ENCODE results near the gene SLC44A2.

SLC44A2 gene

DNA sequence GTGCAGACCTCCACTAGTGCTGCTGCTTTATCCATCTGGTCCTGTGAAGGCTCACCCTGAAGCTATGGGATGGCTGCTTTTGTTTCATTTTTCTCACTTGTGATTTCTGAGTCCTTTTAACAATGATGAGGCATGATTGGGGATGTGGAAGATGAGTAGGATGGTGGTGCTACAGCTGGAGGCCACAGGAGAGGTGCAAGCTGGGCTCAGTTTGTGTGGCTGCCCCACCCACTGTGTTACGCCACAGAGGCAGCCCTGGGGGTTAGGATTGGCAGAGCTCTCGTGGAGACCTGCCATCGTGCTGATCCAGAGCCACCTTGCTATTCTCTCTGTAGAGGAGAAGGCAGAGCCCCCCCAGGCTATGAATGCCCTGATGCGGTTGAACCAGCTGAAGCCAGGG lies 56.3 kb downstream of the SLC44A2 start:
- Histone ChIP-seq H3K27ac (ENCODE audit: extremely low read depth, low read depth, low read length) (no peak overlapping the region), H3K4me1 (ENCODE audit: control insufficient read depth, insufficient read depth, low read length) (no peaks in the 10 kb centered on the region), H3K36me3 (ENCODE audit: control insufficient read depth in 2 of 2, insufficient read depth in 1 of 2, low read length in 2 of 2) (peaks cover 39 to 100% of the 10 kb centered on the region in 2 experiments), H3K4me3 (ENCODE audit: low read depth, low read length) (no peak overlapping the region), H3K9me3 (ENCODE audit: control insufficient read depth, insufficient read depth, low read depth, low read length) (no peaks in the 10 kb centered on the region)
- CTCF ChIA-PET, result interaction anchor here (1.1 to 2.4 kb wide), 2 partner anchors 18 to 100 kb away, joined by 3 to 6 read pairs; no protein-coding TSS in a partner anchor
- TF ChIP-seq ZNF600 (tag by site-specific recombination; IDR thresholded peaks at IDR 0.05) (peak; percentile 74), GLIS1 (tag by site-specific recombination; IDR thresholded peaks at IDR 0.05) (peak; percentile 32), ZNF548 (tag by site-specific recombination; IDR thresholded peaks at IDR 0.05) (peak; percentile 89)
- TF ChIP-seq, protein P1, sequence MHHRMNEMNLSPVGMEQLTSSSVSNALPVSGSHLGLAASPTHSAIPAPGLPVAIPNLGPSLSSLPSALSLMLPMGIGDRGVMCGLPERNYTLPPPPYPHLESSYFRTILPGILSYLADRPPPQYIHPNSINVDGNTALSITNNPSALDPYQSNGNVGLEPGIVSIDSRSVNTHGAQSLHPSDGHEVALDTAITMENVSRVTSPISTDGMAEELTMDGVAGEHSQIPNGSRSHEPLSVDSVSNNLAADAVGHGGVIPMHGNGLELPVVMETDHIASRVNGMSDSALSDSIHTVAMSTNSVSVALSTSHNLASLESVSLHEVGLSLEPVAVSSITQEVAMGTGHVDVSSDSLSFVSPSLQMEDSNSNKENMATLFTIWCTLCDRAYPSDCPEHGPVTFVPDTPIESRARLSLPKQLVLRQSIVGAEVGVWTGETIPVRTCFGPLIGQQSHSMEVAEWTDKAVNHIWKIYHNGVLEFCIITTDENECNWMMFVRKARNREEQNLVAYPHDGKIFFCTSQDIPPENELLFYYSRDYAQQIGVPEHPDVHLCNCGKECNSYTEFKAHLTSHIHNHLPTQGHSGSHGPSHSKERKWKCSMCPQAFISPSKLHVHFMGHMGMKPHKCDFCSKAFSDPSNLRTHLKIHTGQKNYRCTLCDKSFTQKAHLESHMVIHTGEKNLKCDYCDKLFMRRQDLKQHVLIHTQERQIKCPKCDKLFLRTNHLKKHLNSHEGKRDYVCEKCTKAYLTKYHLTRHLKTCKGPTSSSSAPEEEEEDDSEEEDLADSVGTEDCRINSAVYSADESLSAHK (tag by site-specific recombination; IDR thresholded peaks at IDR 0.05), result no peak
- POLR2A ChIA-PET, result interaction anchor here (0.7 kb wide), 1 partner anchor 408 kb away, joined by 5 read pairs; the partner anchor contains the start of gene LDLR

DNA sequence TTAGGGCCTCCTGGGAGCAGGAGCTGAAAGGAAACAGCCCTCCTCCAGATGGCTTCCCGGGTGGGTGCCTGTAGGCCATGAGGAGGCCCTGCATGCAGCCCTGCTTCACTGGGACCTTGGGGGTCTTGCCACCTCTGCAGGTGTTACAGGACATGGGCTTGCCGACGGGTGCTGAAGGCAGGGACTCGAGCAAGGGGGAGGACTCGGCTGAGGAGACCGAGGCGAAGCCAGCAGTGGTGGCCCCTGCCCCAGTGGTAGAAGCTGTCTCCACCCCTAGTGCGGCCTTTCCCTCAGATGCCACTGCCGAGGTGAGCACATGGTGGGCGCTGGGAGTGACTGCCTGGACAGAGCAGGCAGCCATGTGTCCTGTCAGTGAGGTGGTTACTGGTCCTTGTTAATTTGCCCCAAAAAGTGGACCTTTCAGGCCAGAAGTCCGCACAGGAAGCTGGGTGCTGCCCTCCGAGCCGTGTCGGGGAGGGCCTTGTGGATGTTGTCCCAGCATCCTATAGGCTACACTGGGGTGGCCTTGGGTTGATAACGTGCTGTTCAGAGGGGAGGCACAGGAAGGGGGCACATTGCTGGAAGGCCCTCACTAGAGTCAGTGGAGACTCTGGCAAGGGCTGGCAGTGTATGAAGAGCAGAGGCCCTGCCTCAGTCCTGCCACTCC lies 57.2 kb downstream of the SLC44A2 start:
- CTCF ChIA-PET, result interaction anchor here (0.7 to 2.4 kb wide), 2 partner anchors 17 to 129 kb away, joined by 3 to 6 read pairs; no protein-coding TSS in a partner anchor
- Histone ChIP-seq H3K27ac (ENCODE audit: extremely low read depth, low read depth, low read length) (no peak overlapping the region), H3K4me1 (ENCODE audit: control insufficient read depth, insufficient read depth, low read length) (no peaks in the 10 kb centered on the region), H3K36me3 (ENCODE audit: control insufficient read depth in 2 of 2, insufficient read depth in 1 of 2, low read length in 2 of 2) (peaks cover 33 to 100% of the 10 kb centered on the region in 2 experiments), H3K9me3 (ENCODE audit: control insufficient read depth, insufficient read depth, low read depth, low read length) (no peaks in the 10 kb centered on the region), H3K4me3 (ENCODE audit: low read depth, low read length) (no peak overlapping the region)
- TF ChIP-seq SP2 (tag by site-specific recombination; IDR thresholded peaks at IDR 0.05) (0 out of 2 replicates have a peak, but pooled peaks have one; percentile 6), OVOL3 (tag by site-specific recombination; IDR thresholded peaks at IDR 0.05) (no peak), ZNF660 (tag by site-specific recombination; IDR thresholded peaks at IDR 0.05) (no peak), IKZF3 (tag by site-specific recombination; IDR thresholded peaks at IDR 0.05) (no peak), MEIS1 (CRISPR knock-in tag; IDR thresholded peaks at IDR 0.05; ENCODE audit: borderline replicate concordance) (no peak), ZNF664 (tag by site-specific recombination; IDR thresholded peaks at IDR 0.05) (no peak)
- TF ChIP-seq, protein P2, sequence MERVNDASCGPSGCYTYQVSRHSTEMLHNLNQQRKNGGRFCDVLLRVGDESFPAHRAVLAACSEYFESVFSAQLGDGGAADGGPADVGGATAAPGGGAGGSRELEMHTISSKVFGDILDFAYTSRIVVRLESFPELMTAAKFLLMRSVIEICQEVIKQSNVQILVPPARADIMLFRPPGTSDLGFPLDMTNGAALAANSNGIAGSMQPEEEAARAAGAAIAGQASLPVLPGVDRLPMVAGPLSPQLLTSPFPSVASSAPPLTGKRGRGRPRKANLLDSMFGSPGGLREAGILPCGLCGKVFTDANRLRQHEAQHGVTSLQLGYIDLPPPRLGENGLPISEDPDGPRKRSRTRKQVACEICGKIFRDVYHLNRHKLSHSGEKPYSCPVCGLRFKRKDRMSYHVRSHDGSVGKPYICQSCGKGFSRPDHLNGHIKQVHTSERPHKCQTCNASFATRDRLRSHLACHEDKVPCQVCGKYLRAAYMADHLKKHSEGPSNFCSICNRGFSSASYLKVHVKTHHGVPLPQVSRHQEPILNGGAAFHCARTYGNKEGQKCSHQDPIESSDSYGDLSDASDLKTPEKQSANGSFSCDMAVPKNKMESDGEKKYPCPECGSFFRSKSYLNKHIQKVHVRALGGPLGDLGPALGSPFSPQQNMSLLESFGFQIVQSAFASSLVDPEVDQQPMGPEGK (tag by site-specific recombination; IDR thresholded peaks at IDR 0.05), result 0 out of 2 replicates have a peak, but pooled peaks have one; percentile 11
- TF ChIP-seq, protein P3, sequence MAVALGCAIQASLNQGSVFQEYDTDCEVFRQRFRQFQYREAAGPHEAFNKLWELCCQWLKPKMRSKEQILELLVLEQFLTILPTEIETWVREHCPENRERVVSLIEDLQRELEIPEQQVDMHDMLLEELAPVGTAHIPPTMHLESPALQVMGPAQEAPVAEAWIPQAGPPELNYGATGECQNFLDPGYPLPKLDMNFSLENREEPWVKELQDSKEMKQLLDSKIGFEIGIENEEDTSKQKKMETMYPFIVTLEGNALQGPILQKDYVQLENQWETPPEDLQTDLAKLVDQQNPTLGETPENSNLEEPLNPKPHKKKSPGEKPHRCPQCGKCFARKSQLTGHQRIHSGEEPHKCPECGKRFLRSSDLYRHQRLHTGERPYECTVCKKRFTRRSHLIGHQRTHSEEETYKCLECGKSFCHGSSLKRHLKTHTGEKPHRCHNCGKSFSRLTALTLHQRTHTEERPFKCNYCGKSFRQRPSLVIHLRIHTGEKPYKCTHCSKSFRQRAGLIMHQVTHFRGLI (tag by site-specific recombination; IDR thresholded peaks at IDR 0.05), result no peak
- POLR2A ChIA-PET, result interaction anchor here (1.2 kb wide), 1 partner anchor 13 kb away, joined by 5 read pairs; no protein-coding TSS in a partner anchor

DNA sequence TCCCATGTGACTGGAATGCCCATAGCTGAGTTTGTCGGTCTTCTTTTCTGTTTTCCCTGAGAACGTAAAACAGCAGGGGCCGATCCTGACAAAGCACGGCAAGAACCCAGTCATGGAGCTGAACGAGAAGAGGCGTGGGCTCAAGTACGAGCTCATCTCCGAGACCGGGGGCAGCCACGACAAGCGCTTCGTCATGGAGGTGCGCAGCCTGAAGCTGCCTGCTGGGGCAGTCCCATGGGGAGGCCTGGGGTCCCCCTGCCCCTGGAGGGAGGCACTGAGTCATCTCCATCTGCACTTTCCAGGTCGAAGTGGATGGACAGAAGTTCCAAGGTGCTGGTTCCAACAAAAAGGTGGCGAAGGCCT lies 57.7 kb downstream of the SLC44A2 start:
- POLR2A ChIA-PET, result interaction anchor here (1.2 kb wide), 1 partner anchor 13 kb away, joined by 5 read pairs; no protein-coding TSS in a partner anchor
- no peaks in the 10 kb centered on the region for H3K4me1 ChIP-seq (ENCODE audit: control insufficient read depth, insufficient read depth, low read length)
- H3K9me3 ChIP-seq (ENCODE audit: control insufficient read depth, insufficient read depth, low read depth, low read length), result no peaks in the 10 kb centered on the region
- peaks cover 28 to 100% of the 10 kb centered on the region in 2 experiments for H3K36me3 ChIP-seq (ENCODE audit: control insufficient read depth in 2 of 2, insufficient read depth in 1 of 2, low read length in 2 of 2)
- no peak overlapping the region for H3K4me3 ChIP-seq (ENCODE audit: low read depth, low read length)
- CTCF ChIA-PET, result interaction anchor here (0.7 to 2.4 kb wide), 2 partner anchors 17 to 130 kb away, joined by 3 to 6 read pairs; no protein-coding TSS in a partner anchor
- TF ChIP-seq ZNF366 (tag by site-specific recombination; conservative IDR thresholded peaks at IDR 0.05), result no peak
- TF ChIP-seq ZNF626 (tag by site-specific recombination; IDR thresholded peaks at IDR 0.05), result no peak
- no peak for TF ChIP-seq ZNF843 (tag by site-specific recombination; IDR thresholded peaks at IDR 0.05)
- TF ChIP-seq MYNN (tag by site-specific recombination; IDR thresholded peaks at IDR 0.05; ENCODE audit: borderline replicate concordance), result no peak
- no peak for TF ChIP-seq PRDM1 (tag by site-specific recombination; IDR thresholded peaks at IDR 0.05)
- peak; percentile 37; the same call in 1 of the 2 replicates for TF ChIP-seq ZNF600 (tag by site-specific recombination; IDR thresholded peaks at IDR 0.05)
- 0 out of 2 replicates have a peak, but pooled peaks have one; percentile 42 for TF ChIP-seq ZIC2 (tag by site-specific recombination; IDR thresholded peaks at IDR 0.05)
- no peak for TF ChIP-seq SCRT2 (tag by site-specific recombination; IDR thresholded peaks at IDR 0.05)
- H3K27ac ChIP-seq (ENCODE audit: extremely low read depth, low read depth, low read length), result no peak overlapping the region
